SU-DHL-6 (cell line): ENCODE data around the gene SLC22A3.
"Not testable (repeated sequence)": the region's sequence is repeated elsewhere in the genome, so short reads cannot be mapped to it uniquely, and the experiment has no call there.

Source experiments
- H2AFZ ChIP-seq: fragments of 200-600 bp; sonication (generic); 2 replicates; pipeline ENCODE4 v1.6.1; 2014; ENCODE audit warnings: low read depth, mild to moderate bottlenecking, moderate library complexity, mixed read lengths, antibody characterized with exemption, low read length; ENCODE audit not compliant: severe bottlenecking
- H3F3A ChIP-seq: fragments of 200-600 bp; shearing (Covaris generic); 2 replicates; pipeline ENCODE4 v1.6.0; 2016; ENCODE audit warnings: antibody characterized with exemption, mild to moderate bottlenecking; ENCODE audit not compliant: insufficient read depth
- H3K27ac ChIP-seq: fragments of 200-600 bp; sonication (generic); 2 replicates; pipeline ENCODE4 v1.5.1; 2016; ENCODE audit warnings: low read depth, mild to moderate bottlenecking, low read length, moderate library complexity, mixed read lengths
- H3K27me3 ChIP-seq: fragments of 200-600 bp; sonication (generic), shearing (Covaris generic); 2 replicates; pipeline ENCODE4 v1.6.0; 2014; ENCODE audit warnings: mild to moderate bottlenecking, low read length
- H3K36me3 ChIP-seq: fragments of 200-600 bp; sonication (generic); 2 replicates; pipeline ENCODE4 v1.6.1; 2014; ENCODE audit warnings: mild to moderate bottlenecking, low read length, mixed read lengths
- H3K4me2 ChIP-seq: fragments of 300-600, 200-600 bp; shearing (Covaris generic), sonication (generic); 2 replicates; pipeline ENCODE4 v1.6.0; 2014; ENCODE audit warnings: low read length, low read depth, mild to moderate bottlenecking; ENCODE audit not compliant: poor library complexity, severe bottlenecking
- H3K4me3 ChIP-seq: fragments of 200-600 bp; sonication (generic); 2 replicates; pipeline ENCODE4 v1.5.1; 2014; ENCODE audit warnings: antibody characterized with exemption, low read length, mild to moderate bottlenecking, mixed read lengths; ENCODE audit not compliant: insufficient read depth, poor library complexity, severe bottlenecking
- H3K79me2 ChIP-seq: fragments of 200-600 bp; sonication (generic); 2 replicates; pipeline ENCODE4 v1.6.1; 2014; ENCODE audit warnings: mild to moderate bottlenecking, low read length, moderate library complexity; ENCODE audit not compliant: insufficient read depth
- H3K9ac ChIP-seq: fragments of 200-600 bp; sonication (generic); 2 replicates; pipeline ENCODE4 v1.7.0; 2014; ENCODE audit warnings: mild to moderate bottlenecking, low read length
- H3K9me2 ChIP-seq: fragments of 200-600 bp; sonication (generic); replicated peaks from 2 replicates; pipeline ENCODE4 v1.6.1; 2014; ENCODE audit warnings: low read length; ENCODE audit not compliant: insufficient read depth
- H3K9me3 ChIP-seq: fragments of 200-600 bp; sonication (generic); 2 replicates; pipeline ENCODE4 v1.6.1; 2014; ENCODE audit warnings: low read length, mixed read lengths; ENCODE audit not compliant: insufficient read depth
- H4K20me1 ChIP-seq: fragments of 200-600 bp; sonication (generic); 2 replicates; pipeline ENCODE4 v1.6.1; 2014; ENCODE audit warnings: low read depth, mild to moderate bottlenecking, antibody characterized with exemption, low read length, moderate library complexity, mixed read lengths
- CTCF ChIP-seq: fragments of 200-600 bp; sonication (generic); IDR thresholded peaks from one replicate; pipeline ENCODE4 v1.5.1; 2017; ENCODE audit warnings: antibody characterized with exemption, mild to moderate bottlenecking, low read length, moderate library complexity; ENCODE audit not compliant: insufficient read depth, poor library complexity, severe bottlenecking
- EZH2phosphoT487 ChIP-seq: fragments of 200-600 bp; sonication (generic), shearing (Covaris generic); conservative IDR thresholded peaks from 2 replicates; pipeline ENCODE4 v1.6.1; 2018; ENCODE audit warnings: mild to moderate bottlenecking, antibody characterized with exemption, low read length, moderate library complexity, mixed read lengths

The SLC22A3 gene

GRCh38 chr6:160445130-160445529 is 97.0 kb downstream of the SLC22A3 start:
- no peaks in the 10 kb centered on the region for H4K20me1 ChIP-seq
- no peak overlapping the region for H3K4me2 ChIP-seq
- H3K27ac ChIP-seq = no peak overlapping the region
- H3K79me2 ChIP-seq = no peaks in the 10 kb centered on the region
- no peaks in the 10 kb centered on the region for H3K27me3 ChIP-seq
- H3K36me3 ChIP-seq = no peaks in the 10 kb centered on the region
- H3K9ac ChIP-seq = no peak overlapping the region
- H3F3A ChIP-seq = no peaks in the 10 kb centered on the region
- H2AFZ ChIP-seq = no peak overlapping the region
- TF ChIP-seq CTCF (no peak), EZH2phosphoT487 (no peak)
- H3K4me3 ChIP-seq = no peak overlapping the region
- H3K9me2 ChIP-seq = no peaks in the 10 kb centered on the region
- H3K9me3 ChIP-seq = no peaks in the 10 kb centered on the region

GRCh38 chr6:160447350-160447749 is 99.2 kb downstream of the SLC22A3 start:
- no peaks in the 10 kb centered on the region for H4K20me1 ChIP-seq
- H3K4me2 ChIP-seq = no peak overlapping the region
- no peak overlapping the region for H3K4me3 ChIP-seq
- no peaks in the 10 kb centered on the region for H3K36me3 ChIP-seq
- no peak overlapping the region for H3K9ac ChIP-seq
- H3K27me3 ChIP-seq = no peaks in the 10 kb centered on the region
- no peak overlapping the region for H2AFZ ChIP-seq
- no peak overlapping the region for H3K27ac ChIP-seq
- no peaks in the 10 kb centered on the region for H3K9me3 ChIP-seq
- TF ChIP-seq EZH2phosphoT487 (no peak), CTCF (no peak)
- no peaks in the 10 kb centered on the region for H3K79me2 ChIP-seq
- no peaks in the 10 kb centered on the region for H3F3A ChIP-seq
- no peaks in the 10 kb centered on the region for H3K9me2 ChIP-seq

- not testable (repeated sequence) for H3K4me2 ChIP-seq, H3K4me3 ChIP-seq, H4K20me1 ChIP-seq, H3K27ac ChIP-seq, H3K9me3 ChIP-seq, H3K36me3 ChIP-seq, H3K79me2 ChIP-seq, H3K9me2 ChIP-seq, H3F3A ChIP-seq, H2AFZ ChIP-seq, H3K9ac ChIP-seq, H3K27me3 ChIP-seq
Measured at GRCh38 chr6:160449787-160450186, 101.6 kb downstream of the SLC22A3 start.

GRCh38 chr6:160450849-160451248 is 102.7 kb downstream of the SLC22A3 start:
- Histone ChIP-seq H3K4me2 (no peak overlapping the region), H3K27me3 (no peaks in the 10 kb centered on the region), H3K36me3 (no peaks in the 10 kb centered on the region), H3K4me3 (no peak overlapping the region), H3F3A (no peaks in the 10 kb centered on the region), H3K79me2 (no peaks in the 10 kb centered on the region), H2AFZ (no peak overlapping the region), H3K9me3 (no peaks in the 10 kb centered on the region), H3K9me2 (no peaks in the 10 kb centered on the region), H3K9ac (no peak overlapping the region), H3K27ac (no peak overlapping the region), H4K20me1 (no peaks in the 10 kb centered on the region)
- TF ChIP-seq CTCF (no peak), EZH2phosphoT487 (no peak)
